ENCODE results near the gene KRT16. TPM values are rescaled to one million over a fixed set of nuclear protein-coding genes. Genes with fewer than 3 reads are reported as not detected.

Gene KRT16
- polyA plus RNA-seq, 1 donor (not counting 4 experiments of a cell fraction or from before 2014, with no cell fraction given) = 1,851 TPM

DNA sequence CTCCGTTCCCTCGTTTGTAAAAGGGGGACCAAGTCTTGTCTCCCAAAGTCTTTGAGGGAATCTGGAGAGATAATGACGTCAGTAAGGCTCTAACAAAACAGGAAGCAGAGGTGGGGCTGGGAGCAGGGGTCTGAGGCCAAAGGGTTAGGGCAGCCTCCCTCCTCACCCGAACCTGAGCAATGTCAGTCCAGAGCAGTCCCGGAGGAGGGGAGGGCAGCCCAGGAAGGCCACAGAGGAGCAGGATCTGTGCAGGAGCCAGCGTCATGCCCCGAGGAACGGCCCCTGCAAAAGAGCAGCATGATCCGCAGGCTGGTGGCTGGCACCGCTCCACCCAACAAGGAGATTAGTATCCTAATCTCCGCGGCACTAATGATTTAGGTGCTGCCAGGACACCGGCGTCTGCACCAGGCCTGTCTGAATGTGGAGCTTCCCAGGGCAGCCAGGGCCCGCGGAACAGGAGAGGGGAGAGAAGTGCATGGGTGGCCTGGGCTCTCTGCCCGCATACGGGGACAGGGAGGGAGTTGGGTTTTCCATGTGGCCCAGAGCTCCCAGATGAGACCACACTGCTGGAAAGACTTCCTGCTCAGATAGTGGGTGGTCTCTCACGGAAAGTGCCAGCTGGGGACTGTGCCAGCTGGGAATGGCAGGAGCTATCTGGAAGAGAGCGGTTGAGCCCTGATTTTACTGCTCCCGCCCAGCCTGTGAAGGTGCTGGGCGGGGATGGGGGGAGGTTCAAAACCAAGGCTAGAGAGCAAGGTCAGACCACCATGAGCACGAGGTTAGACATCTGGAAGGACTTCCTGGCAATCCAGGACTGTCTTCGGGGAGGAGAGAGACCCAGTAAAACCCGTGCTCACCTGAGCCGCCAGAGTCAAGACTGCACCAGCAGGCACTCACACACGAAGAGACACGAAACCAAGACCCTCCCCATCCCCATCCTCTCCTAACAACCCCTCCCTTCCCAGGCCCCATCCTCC is 22.8 kb upstream of the KRT16 start:
- peak overlapping the region; percentile 42 for H3K9ac ChIP-seq (ENCODE audit: control insufficient read depth, extremely low read depth, insufficient read depth, low read length)
- DNase-seq (ENCODE audit: low read depth, low spot score) (no peak), FAIRE-seq (no peak)
- no peaks in the 10 kb centered on the region for H3K9me1 ChIP-seq (ENCODE audit: control insufficient read depth, extremely low read depth, insufficient read depth, low read length)
- H3K4me2 ChIP-seq (ENCODE audit: control insufficient read depth, extremely low read depth, insufficient read depth, low read depth, low read length) = peak overlapping the region; percentile 41
- H3K79me2 ChIP-seq (ENCODE audit: control insufficient read depth, insufficient read depth, low read length) = no peaks in the 10 kb centered on the region
- TF ChIP-seq, protein P1, sequence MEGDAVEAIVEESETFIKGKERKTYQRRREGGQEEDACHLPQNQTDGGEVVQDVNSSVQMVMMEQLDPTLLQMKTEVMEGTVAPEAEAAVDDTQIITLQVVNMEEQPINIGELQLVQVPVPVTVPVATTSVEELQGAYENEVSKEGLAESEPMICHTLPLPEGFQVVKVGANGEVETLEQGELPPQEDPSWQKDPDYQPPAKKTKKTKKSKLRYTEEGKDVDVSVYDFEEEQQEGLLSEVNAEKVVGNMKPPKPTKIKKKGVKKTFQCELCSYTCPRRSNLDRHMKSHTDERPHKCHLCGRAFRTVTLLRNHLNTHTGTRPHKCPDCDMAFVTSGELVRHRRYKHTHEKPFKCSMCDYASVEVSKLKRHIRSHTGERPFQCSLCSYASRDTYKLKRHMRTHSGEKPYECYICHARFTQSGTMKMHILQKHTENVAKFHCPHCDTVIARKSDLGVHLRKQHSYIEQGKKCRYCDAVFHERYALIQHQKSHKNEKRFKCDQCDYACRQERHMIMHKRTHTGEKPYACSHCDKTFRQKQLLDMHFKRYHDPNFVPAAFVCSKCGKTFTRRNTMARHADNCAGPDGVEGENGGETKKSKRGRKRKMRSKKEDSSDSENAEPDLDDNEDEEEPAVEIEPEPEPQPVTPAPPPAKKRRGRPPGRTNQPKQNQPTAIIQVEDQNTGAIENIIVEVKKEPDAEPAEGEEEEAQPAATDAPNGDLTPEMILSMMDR (optimal IDR thresholded peaks at IDR 0.05 in 1 of 3, IDR thresholded peaks at IDR 0.05 in 1 of 3, conservative IDR thresholded peaks at IDR 0.05 in 1 of 3; ENCODE audit: extremely low read depth in 1 of 3, insufficient read depth in 2 of 3, low read length in 3 of 3) = no peak
- TF ChIP-seq EZH2 (IDR thresholded peaks at IDR 0.05; ENCODE audit: low read length) = no peak
- peaks cover 24% of the 10 kb centered on the region for H3K4me1 ChIP-seq (ENCODE audit: control insufficient read depth, extremely low read depth, insufficient read depth, low read length)
- H3K36me3 ChIP-seq (ENCODE audit: control insufficient read depth in 2 of 2, extremely low read depth in 1 of 2, insufficient read depth in 2 of 2, low read length in 2 of 2) = no peaks in the 10 kb centered on the region
- no peaks in the 10 kb centered on the region for H4K20me1 ChIP-seq (ENCODE audit: control insufficient read depth, extremely low read depth, insufficient read depth, low read length)
- dilution Hi-C loops (cut with MboI; ENCODE audit: extremely low pct_ligation_motif_present, low sequenced_read_pairs) = no loop called here
- H3K9me3 ChIP-seq (ENCODE audit: control insufficient read depth, low read depth, low read length) = no peaks in the 10 kb centered on the region
- H2AFZ ChIP-seq (ENCODE audit: control insufficient read depth, low read length) = peak overlapping the region; percentile 55
- H3K27ac ChIP-seq (ENCODE audit: control insufficient read depth, insufficient read depth, low read length) = no peak overlapping the region
- no peaks in the 10 kb centered on the region for H3K27me3 ChIP-seq (ENCODE audit: control insufficient read depth, extremely low read depth, insufficient read depth, low read length)
- H3K4me3 ChIP-seq (ENCODE audit: control insufficient read depth in 2 of 3, extremely low read depth in 1 of 3, insufficient read depth in 2 of 3, low read depth in 1 of 3, low read length in 3 of 3) = no peak overlapping the region

DNA sequence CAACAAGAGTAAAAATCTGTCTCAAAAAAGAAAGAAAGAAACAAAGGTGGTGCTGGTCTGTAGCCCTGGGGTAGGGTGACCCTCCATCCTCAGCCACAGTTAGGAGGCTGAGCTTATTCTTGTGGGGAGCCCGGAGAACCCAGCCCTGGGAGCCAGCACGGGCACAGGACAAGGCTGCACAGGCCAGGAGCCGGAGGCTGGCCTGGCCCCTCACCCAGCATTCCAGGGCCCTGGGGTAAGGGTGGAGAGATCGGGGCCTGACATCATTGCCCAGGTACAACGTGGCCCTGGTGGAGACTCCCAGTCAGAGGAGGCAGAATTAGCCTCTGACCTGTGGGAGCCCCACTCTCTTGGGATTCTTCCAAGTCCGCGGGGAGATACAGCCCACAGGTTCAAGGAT is 22.1 kb upstream of the KRT16 start:
- Histone ChIP-seq H3K4me3 (ENCODE audit: control insufficient read depth in 2 of 3, extremely low read depth in 1 of 3, insufficient read depth in 2 of 3, low read depth in 1 of 3, low read length in 3 of 3) (no peak overlapping the region), H3K4me2 (ENCODE audit: control insufficient read depth, extremely low read depth, insufficient read depth, low read depth, low read length) (peak overlapping the region; percentile 41), H4K20me1 (ENCODE audit: control insufficient read depth, extremely low read depth, insufficient read depth, low read length) (no peaks in the 10 kb centered on the region), H3K4me1 (ENCODE audit: control insufficient read depth, extremely low read depth, insufficient read depth, low read length) (peaks cover 26% of the 10 kb centered on the region), H3K27ac (ENCODE audit: control insufficient read depth, insufficient read depth, low read length) (no peak overlapping the region), H3K9me1 (ENCODE audit: control insufficient read depth, extremely low read depth, insufficient read depth, low read length) (no peaks in the 10 kb centered on the region), H2AFZ (ENCODE audit: control insufficient read depth, low read length) (peak overlapping the region; percentile 55), H3K36me3 (ENCODE audit: control insufficient read depth in 2 of 2, extremely low read depth in 1 of 2, insufficient read depth in 2 of 2, low read length in 2 of 2) (no peaks in the 10 kb centered on the region), H3K79me2 (ENCODE audit: control insufficient read depth, insufficient read depth, low read length) (no peaks in the 10 kb centered on the region), H3K27me3 (ENCODE audit: control insufficient read depth, extremely low read depth, insufficient read depth, low read length) (no peaks in the 10 kb centered on the region), H3K9me3 (ENCODE audit: control insufficient read depth, low read depth, low read length) (no peaks in the 10 kb centered on the region), H3K9ac (ENCODE audit: control insufficient read depth, extremely low read depth, insufficient read depth, low read length) (peak overlapping the region; percentile 42)
- no peak for FAIRE-seq
- TF ChIP-seq, protein P1 (optimal IDR thresholded peaks at IDR 0.05 in 1 of 3, IDR thresholded peaks at IDR 0.05 in 1 of 3, conservative IDR thresholded peaks at IDR 0.05 in 1 of 3; ENCODE audit: extremely low read depth in 1 of 3, insufficient read depth in 2 of 3, low read length in 3 of 3) = no peak
- TF ChIP-seq EZH2 (IDR thresholded peaks at IDR 0.05; ENCODE audit: low read length) = no peak
- dilution Hi-C loops (cut with MboI; ENCODE audit: extremely low pct_ligation_motif_present, low sequenced_read_pairs) = no loop called here
- DNase-seq (ENCODE audit: low read depth, low spot score) = no peak
